Stimulated activated naive B cell treated with anti-CD40 and anti-IgM and Interleukin-4, amounts not matched to agents 10 μg/mL and 1 μg/mL and 100 μg/mL, for 72 hours (primary cell): ENCODE measurements around the gene PYM1.
"Not testable (repeated sequence)": the region's sequence is repeated elsewhere in the genome, so short reads cannot be mapped to it uniquely, and the experiment has no call there.

ENCODE experiments used
- ATAC-seq, 2 donors: fragments of 150-1000 bp; cut with Tn5 transposase; replicated peaks; 2 replicates each; pipeline ENCODE4 v1.10.0; 2021; ENCODE audit warnings: moderate library complexity in 1 of 2
- DNase-seq: peaks from one replicate; pipeline ENCODE4 v3.0.0; 2021
- H3K27ac Mint-ChIP-seq: one replicate; pipeline ENCODE4 v1.8.0; 2022; ENCODE audit warnings: mild to moderate bottlenecking, mixed read lengths
- H3K27me3 Mint-ChIP-seq, 2 donors: one replicate each; pipeline ENCODE4 v1.8.0; 2022; ENCODE audit warnings: mixed read lengths in 2 of 2
- H3K36me3 Mint-ChIP-seq, 2 donors: one replicate each; pipeline ENCODE4 v1.8.0; 2022; ENCODE audit warnings: mixed read lengths in 2 of 2, mild to moderate bottlenecking in 1 of 2
- H3K4me1 Mint-ChIP-seq, 2 donors: one replicate each; pipeline ENCODE4 v1.8.0; 2022; ENCODE audit warnings: mixed read lengths in 2 of 2, mild to moderate bottlenecking in 1 of 2
- H3K4me3 Mint-ChIP-seq, 2 donors: one replicate each; pipeline ENCODE4 v1.8.0; 2022; ENCODE audit warnings: mild to moderate bottlenecking in 2 of 2, mixed read lengths in 2 of 2, moderate library complexity in 1 of 2
- H3K9me3 Mint-ChIP-seq, 2 donors: one replicate each; pipeline ENCODE4 v1.8.0; 2022; ENCODE audit warnings: mixed read lengths in 2 of 2, mild to moderate bottlenecking in 1 of 2

Gene PYM1

GRCh38 chr12:55933169-55933798 is 5.6 kb upstream of the PYM1 start:
- Mint-ChIP-seq H3K27me3 (no peaks in the 10 kb centered on the region), H3K36me3 (peaks cover 8 to 23% of the 10 kb centered on the region in 2 donors), H3K4me3 (peak overlapping the region in 1 of 2 donors; percentile 91), H3K4me1 (peaks cover 36 to 56% of the 10 kb centered on the region in 2 donors), H3K9me3 (no peaks in the 10 kb centered on the region), H3K27ac (no peak overlapping the region)
- no peak for ATAC-seq
- no peak for DNase-seq

- H3K27me3 Mint-ChIP-seq: no peaks in the 10 kb centered on the region
- peaks cover 8 to 21% of the 10 kb centered on the region in 2 donors for H3K36me3 Mint-ChIP-seq
- H3K9me3 Mint-ChIP-seq: no peaks in the 10 kb centered on the region
- peak overlapping the region; percentile 91 to 99 for H3K4me3 Mint-ChIP-seq
- H3K27ac Mint-ChIP-seq: peak overlapping the region; percentile 94
- DNase-seq: peak; percentile 34
- ATAC-seq: peak; percentile 33 to 39
- peaks cover 36 to 56% of the 10 kb centered on the region in 2 donors for H3K4me1 Mint-ChIP-seq
Observed at GRCh38 chr12:55932551-55932910, 4.8 kb upstream of the PYM1 start.

- peak overlapping the region; percentile 91 to 99 for H3K4me3 Mint-ChIP-seq
- DNase-seq (peak; percentile 5), ATAC-seq (peak in 1 of 2 donors; percentile 10)
- peaks cover 36 to 56% of the 10 kb centered on the region in 2 donors for H3K4me1 Mint-ChIP-seq
- no peaks in the 10 kb centered on the region for H3K9me3 Mint-ChIP-seq
- no peaks in the 10 kb centered on the region for H3K27me3 Mint-ChIP-seq
- peaks cover 7 to 20% of the 10 kb centered on the region in 2 donors for H3K36me3 Mint-ChIP-seq
- H3K27ac Mint-ChIP-seq: peak overlapping the region; percentile 95
Observed at GRCh38 chr12:55931780-55932550, 4.3 kb upstream of the PYM1 start.

GRCh38 chr12:55931317-55931779 is 3.7 kb upstream of the PYM1 start:
- H3K27me3 Mint-ChIP-seq: no peaks in the 10 kb centered on the region
- peaks cover 38 to 60% of the 10 kb centered on the region in 2 donors for H3K4me1 Mint-ChIP-seq
- ATAC-seq (no peak), DNase-seq (peak; percentile 8)
- H3K9me3 Mint-ChIP-seq: no peaks in the 10 kb centered on the region
- H3K36me3 Mint-ChIP-seq: peaks cover 10 to 23% of the 10 kb centered on the region in 2 donors
- peak overlapping the region; percentile 95 for H3K27ac Mint-ChIP-seq
- peak overlapping the region; percentile 91 to 99 for H3K4me3 Mint-ChIP-seq

GRCh38 chr12:55930771-55931316 is 3.1 kb upstream of the PYM1 start, which contains the start of gene DGKA:
TSS of gene DGKA (plus strand) at chr12:55931162. CDS start at chr12:55936504, 5,342 bp downstream.
- H3K4me3 Mint-ChIP-seq: peak within 1 kb of the TSS; percentile 98 to 99
- peak; percentile 13 to 18 for ATAC-seq
- H3K27me3 Mint-ChIP-seq: no peaks in the 10 kb centered on the region
- peak within 1 kb of the TSS; percentile 95 for H3K27ac Mint-ChIP-seq
- peaks cover 10 to 21% of the 10 kb centered on the region in 2 donors for H3K36me3 Mint-ChIP-seq
- H3K4me1 Mint-ChIP-seq: peaks cover 36 to 63% of the 10 kb centered on the region in 2 donors
- peak; percentile 39 for DNase-seq
- no peaks in the 10 kb centered on the region for H3K9me3 Mint-ChIP-seq

GRCh38 chr12:55929306-55929791 is 1.7 kb upstream of the PYM1 start:
- H3K27me3 Mint-ChIP-seq: no peaks in the 10 kb centered on the region
- ATAC-seq: peak; percentile 28 to 55
- peaks cover 41 to 65% of the 10 kb centered on the region in 2 donors for H3K4me1 Mint-ChIP-seq
- DNase-seq: peak; percentile 63
- H3K4me3 Mint-ChIP-seq: peak overlapping the region; percentile 98 to 99
- H3K27ac Mint-ChIP-seq: peak overlapping the region; percentile 95
- H3K9me3 Mint-ChIP-seq: no peaks in the 10 kb centered on the region
- peaks cover 14 to 28% of the 10 kb centered on the region in 2 donors for H3K36me3 Mint-ChIP-seq

GRCh38 chr12:55926738-55927587 is 731 bp downstream of the PYM1 start:
- H3K9me3 Mint-ChIP-seq: no peaks in the 10 kb centered on the region
- H3K27me3 Mint-ChIP-seq: no peaks in the 10 kb centered on the region
- H3K27ac Mint-ChIP-seq: peak overlapping the region; percentile 99
- peaks cover 42 to 59% of the 10 kb centered on the region in 2 donors for H3K4me1 Mint-ChIP-seq
- peak; percentile 57 to 59 for ATAC-seq
- DNase-seq: peak; percentile 78
- H3K4me3 Mint-ChIP-seq: peak overlapping the region; percentile 90 to 98
- peaks cover 24 to 38% of the 10 kb centered on the region in 2 donors for H3K36me3 Mint-ChIP-seq

GRCh38 chr12:55925870-55926737 is 1.6 kb downstream of the PYM1 start:
- Mint-ChIP-seq H3K4me3 (peak overlapping the region; percentile 90 to 98), H3K4me1 (peaks cover 40 to 57% of the 10 kb centered on the region in 2 donors), H3K36me3 (peaks cover 25 to 36% of the 10 kb centered on the region in 2 donors), H3K27me3 (no peaks in the 10 kb centered on the region), H3K27ac (peak overlapping the region; percentile 99), H3K9me3 (no peaks in the 10 kb centered on the region)
- DNase-seq: no peak
- ATAC-seq: peak in 1 of 2 donors; percentile 0

- no peaks in the 10 kb centered on the region for H3K27me3 Mint-ChIP-seq
- no peaks in the 10 kb centered on the region for H3K9me3 Mint-ChIP-seq
- H3K4me1 Mint-ChIP-seq: peaks cover 35 to 49% of the 10 kb centered on the region in 2 donors
- H3K27ac Mint-ChIP-seq: peak overlapping the region; percentile 1
- H3K4me3 Mint-ChIP-seq: peak overlapping the region; percentile 90 to 98
- no peak for DNase-seq
- ATAC-seq: no peak
- H3K36me3 Mint-ChIP-seq: peaks cover 25 to 35% of the 10 kb centered on the region in 2 donors
Observed at GRCh38 chr12:55925371-55925770, 2.3 kb downstream of the PYM1 start.

GRCh38 chr12:55923648-55924047 is 4.0 kb downstream of the PYM1 start:
- not testable (repeated sequence) for DNase-seq, H3K27me3 Mint-ChIP-seq, ATAC-seq, H3K4me3 Mint-ChIP-seq, H3K27ac Mint-ChIP-seq, H3K9me3 Mint-ChIP-seq
- Mint-ChIP-seq H3K4me1 (peaks cover 22 to 33% of the 10 kb centered on the region in 2 donors), H3K36me3 (peaks cover 25 to 35% of the 10 kb centered on the region in 2 donors)

GRCh38 chr12:55922126-55922525 is 5.6 kb downstream of the PYM1 start:
- DNase-seq (no peak), ATAC-seq (no peak)
- Mint-ChIP-seq H3K27me3 (no peaks in the 10 kb centered on the region), H3K36me3 (peaks cover 26 to 38% of the 10 kb centered on the region in 2 donors), H3K4me1 (peaks cover 23 to 33% of the 10 kb centered on the region in 2 donors), H3K27ac (no peak overlapping the region), H3K4me3 (no peak overlapping the region), H3K9me3 (no peaks in the 10 kb centered on the region)

- not testable (repeated sequence) for H3K9me3 Mint-ChIP-seq, DNase-seq, H3K27me3 Mint-ChIP-seq, H3K4me3 Mint-ChIP-seq, H3K27ac Mint-ChIP-seq, ATAC-seq
- H3K36me3 Mint-ChIP-seq: peaks cover 30 to 35% of the 10 kb centered on the region in 2 donors
- H3K4me1 Mint-ChIP-seq: peaks cover 15 to 35% of the 10 kb centered on the region in 2 donors
Observed at GRCh38 chr12:55919032-55919431, 8.7 kb downstream of the PYM1 start.

GRCh38 chr12:55915482-55915859 is 12.2 kb downstream of the PYM1 start:
- peak overlapping the region; percentile 82 for H3K27ac Mint-ChIP-seq
- peaks cover 17 to 39% of the 10 kb centered on the region in 2 donors for H3K4me1 Mint-ChIP-seq
- DNase-seq (no peak), ATAC-seq (peak; percentile 77 to 87)
- no peaks in the 10 kb centered on the region for H3K9me3 Mint-ChIP-seq
- H3K36me3 Mint-ChIP-seq: peaks cover 29 to 41% of the 10 kb centered on the region in 2 donors
- H3K27me3 Mint-ChIP-seq: no peaks in the 10 kb centered on the region
- peak overlapping the region; percentile 11 to 70 for H3K4me3 Mint-ChIP-seq
